Neuron (in vitro differentiated cells): ENCODE results near the gene DUOXA2.
"Not testable (repeated sequence)": the region's sequence is repeated elsewhere in the genome, so short reads cannot be mapped to it uniquely, and the experiment has no call there.

Source experiments
- H2AFZ ChIP-seq: one replicate; pipeline ENCODE4 v1.6.1; 2013; ENCODE audit warnings: low read depth, mild to moderate bottlenecking, inconsistent platforms, low read length, moderate library complexity
- H3K27me3 ChIP-seq: one replicate; pipeline ENCODE4 v1.6.1; 2013; ENCODE audit warnings: low read length; ENCODE audit not compliant: insufficient read depth
- H3K36me3 ChIP-seq: one replicate; pipeline ENCODE4 v1.6.1; 2013; ENCODE audit warnings: low read length; ENCODE audit not compliant: insufficient read depth
- H3K4me1 ChIP-seq: one replicate; pipeline ENCODE4 v1.6.1; 2013; ENCODE audit warnings: low read length; ENCODE audit not compliant: insufficient read depth
- H3K4me3 ChIP-seq: 2 replicates; pipeline ENCODE4 v1.5.1; 2013; ENCODE audit warnings: mild to moderate bottlenecking, low read length, moderate library complexity
- H3K9me3 ChIP-seq: one replicate; pipeline ENCODE4 v1.6.1; 2013; ENCODE audit warnings: low read length

The DUOXA2 gene

DNA sequence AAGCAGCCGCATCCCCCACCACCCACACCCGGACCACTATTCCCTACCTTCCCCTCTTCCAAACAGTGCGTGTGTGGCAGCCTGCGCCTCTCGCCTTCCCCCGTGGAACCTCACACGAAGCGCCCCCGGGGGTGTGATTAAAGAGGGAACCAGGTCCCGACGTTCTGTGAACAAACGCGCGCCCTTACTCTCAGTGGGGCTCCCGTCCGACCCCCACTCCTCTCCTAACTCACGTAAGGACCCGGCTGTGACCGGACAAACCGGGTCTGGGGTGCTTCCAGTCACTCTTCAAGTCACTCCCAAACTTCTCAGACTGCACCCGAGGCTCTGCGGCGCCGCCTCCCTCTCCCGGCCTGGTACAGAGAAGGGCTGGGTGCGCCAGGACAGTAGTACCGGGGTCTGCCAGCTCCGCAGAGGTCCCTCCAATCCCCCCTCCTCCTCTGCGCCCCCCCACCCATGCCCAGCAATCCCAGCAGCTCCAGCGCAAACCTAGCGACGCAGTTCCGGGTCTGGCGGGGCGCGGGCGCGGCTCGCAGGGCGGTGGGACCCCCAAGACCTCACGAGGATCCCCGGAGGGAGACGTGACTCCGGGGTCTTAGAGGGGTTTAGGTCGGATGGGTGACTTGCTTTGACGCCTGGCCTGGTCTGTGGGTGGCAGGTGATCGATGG, 15.0 kb downstream of the DUOXA2 start:
- Histone ChIP-seq H3K36me3 (no peaks in the 10 kb centered on the region), H3K27me3 (peaks cover 85% of the 10 kb centered on the region), H3K4me3 (no peak overlapping the region), H3K4me1 (no peaks in the 10 kb centered on the region), H2AFZ (no peak overlapping the region), H3K9me3 (no peaks in the 10 kb centered on the region)

DNA sequence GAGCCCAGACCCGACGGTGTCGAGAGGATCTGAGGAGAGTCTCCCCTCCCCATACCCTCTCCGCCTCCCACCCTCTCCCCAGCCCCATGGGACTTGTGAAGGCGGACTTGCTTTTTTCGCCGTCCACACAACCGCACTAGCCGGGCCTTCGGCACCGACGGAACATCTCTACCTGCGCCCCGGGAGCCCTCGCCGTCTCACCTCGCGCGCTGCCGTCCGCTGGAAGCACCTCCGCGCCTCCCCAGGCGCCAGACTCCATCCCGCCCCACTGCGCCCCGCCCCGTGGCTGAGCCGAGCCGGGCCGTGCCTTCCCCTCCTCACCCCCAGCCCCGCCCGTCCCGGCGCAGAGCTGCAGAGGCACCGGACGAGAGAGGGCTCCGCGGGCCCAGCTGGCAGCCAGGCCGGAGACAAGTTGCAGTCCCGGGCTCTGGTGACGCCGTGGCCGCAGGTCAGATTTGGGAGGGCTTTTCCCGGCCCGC, 15.6 kb downstream of the DUOXA2 start, which contains the start of the genes DUOX1 and DUOXA1:
Gene DUOX1, plus strand, starts transcription at position 344 of the 479 bp plus-strand sequence. CDS start 1,973 bp downstream, outside the sequence.
Gene DUOXA1, minus strand, starts transcription at position 229 of the 479 bp plus-strand sequence. CDS start 6,865 bp downstream, outside the sequence.
- Histone ChIP-seq H2AFZ (no peak within 1 kb of the TSS), H3K27me3 (peaks cover 88% of the 10 kb centered on the region), H3K36me3 (no peaks in the 10 kb centered on the region), H3K4me1 (no peaks in the 10 kb centered on the region), H3K4me3 (no peak within 1 kb of the TSS), H3K9me3 (no peaks in the 10 kb centered on the region)

DNA sequence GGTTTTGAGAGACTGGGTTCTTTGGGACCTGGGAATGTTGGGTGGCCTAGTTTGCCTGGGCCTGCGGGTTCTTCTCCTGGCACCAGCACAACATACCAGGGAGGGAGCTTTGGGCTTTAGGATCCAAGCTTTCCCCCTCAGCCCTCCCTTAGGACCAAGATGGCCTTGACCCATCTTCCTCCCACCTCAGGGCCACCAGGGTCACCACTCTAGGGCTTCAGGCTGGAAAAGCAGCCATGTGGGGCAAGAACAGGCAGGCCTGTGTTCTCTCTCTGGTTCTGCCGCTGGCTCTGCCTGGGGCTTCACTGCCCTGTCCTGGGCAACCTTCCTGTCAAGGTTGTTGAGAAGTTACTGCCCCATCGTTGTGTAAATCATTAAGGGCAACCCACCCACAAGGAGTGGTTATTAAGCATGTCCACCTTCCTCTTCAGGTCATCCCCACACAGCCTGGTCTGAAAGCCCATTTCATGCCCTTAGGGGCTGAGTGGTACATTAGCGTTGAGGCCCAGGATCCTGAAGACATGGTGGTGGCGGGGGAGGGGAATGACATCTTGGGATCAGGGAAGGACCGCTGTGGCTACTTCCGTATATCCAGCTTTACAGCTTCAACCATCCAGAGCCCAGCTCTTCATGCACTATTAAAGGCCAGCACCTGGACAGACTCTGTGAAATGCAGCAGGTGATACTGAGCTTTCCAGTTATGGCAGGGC, 16.3 kb downstream of the DUOXA2 start:
- no peak overlapping the region for H3K4me3 ChIP-seq
- H2AFZ ChIP-seq = no peak overlapping the region
- no peaks in the 10 kb centered on the region for H3K4me1 ChIP-seq
- H3K9me3 ChIP-seq = no peaks in the 10 kb centered on the region
- H3K36me3 ChIP-seq = no peaks in the 10 kb centered on the region
- peaks cover 88% of the 10 kb centered on the region for H3K27me3 ChIP-seq

DNA sequence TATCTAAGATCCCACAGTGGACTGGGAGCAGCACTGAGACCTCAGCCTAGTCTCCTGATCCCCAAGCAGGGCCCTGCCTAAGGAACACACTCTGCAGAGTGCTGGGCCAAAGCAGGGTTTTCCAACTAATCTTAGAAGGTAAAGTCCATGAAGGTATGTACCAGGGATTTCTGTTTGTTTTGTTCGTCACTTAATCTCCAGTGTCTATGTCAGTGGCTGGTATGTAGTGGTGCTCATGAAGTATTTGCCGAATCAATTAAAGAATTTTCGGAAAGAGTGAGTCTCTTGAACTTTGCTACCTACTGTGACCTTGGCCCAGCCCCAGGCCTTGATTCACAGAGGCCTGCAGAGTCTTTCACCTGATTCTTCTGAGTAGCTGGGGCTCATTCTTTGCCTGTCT, 17.4 kb downstream of the DUOXA2 start:
- no peaks in the 10 kb centered on the region for H3K4me1 ChIP-seq
- peaks cover 88% of the 10 kb centered on the region for H3K27me3 ChIP-seq
- no peaks in the 10 kb centered on the region for H3K9me3 ChIP-seq
- H2AFZ ChIP-seq = no peak overlapping the region
- no peaks in the 10 kb centered on the region for H3K36me3 ChIP-seq
- no peak overlapping the region for H3K4me3 ChIP-seq

DNA sequence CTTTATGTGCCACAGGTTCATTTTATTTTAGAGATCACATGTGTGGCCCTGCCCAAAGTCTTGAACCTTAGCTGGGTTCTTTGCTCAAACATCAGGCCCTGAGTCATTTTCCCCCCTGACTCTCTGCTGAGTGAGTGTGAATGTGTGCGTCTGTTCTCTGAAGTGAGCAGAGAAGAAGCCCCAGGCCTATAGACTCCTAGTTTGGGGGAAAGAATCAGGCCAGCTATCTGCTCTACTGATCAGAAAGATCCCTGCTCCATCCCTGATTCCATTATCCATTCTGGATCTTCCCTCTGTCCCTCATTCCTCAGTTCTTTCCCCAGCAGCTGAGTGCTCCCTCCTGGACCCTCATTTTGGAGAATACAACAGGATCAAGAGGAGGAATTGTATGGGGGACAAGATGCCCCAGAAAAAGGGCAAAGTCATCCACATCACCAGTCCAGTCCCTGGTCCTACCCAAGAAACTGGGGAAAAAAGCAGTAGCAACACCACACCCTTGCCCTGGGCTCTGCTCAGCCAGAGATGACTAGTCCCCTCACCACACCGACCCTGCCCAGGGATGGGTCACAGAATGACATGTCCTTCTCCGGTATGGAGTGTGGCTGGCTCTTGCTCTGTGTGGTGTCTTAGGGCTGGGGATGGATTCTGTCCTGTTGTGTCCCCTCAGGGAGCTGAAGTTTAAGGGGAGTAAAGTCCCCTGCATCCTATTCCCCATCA, 18.9 kb downstream of the DUOXA2 start:
- no peak overlapping the region for H3K4me3 ChIP-seq
- no peaks in the 10 kb centered on the region for H3K36me3 ChIP-seq
- H3K27me3 ChIP-seq = peaks cover 89% of the 10 kb centered on the region
- no peaks in the 10 kb centered on the region for H3K4me1 ChIP-seq
- no peak overlapping the region for H2AFZ ChIP-seq
- no peaks in the 10 kb centered on the region for H3K9me3 ChIP-seq

DNA sequence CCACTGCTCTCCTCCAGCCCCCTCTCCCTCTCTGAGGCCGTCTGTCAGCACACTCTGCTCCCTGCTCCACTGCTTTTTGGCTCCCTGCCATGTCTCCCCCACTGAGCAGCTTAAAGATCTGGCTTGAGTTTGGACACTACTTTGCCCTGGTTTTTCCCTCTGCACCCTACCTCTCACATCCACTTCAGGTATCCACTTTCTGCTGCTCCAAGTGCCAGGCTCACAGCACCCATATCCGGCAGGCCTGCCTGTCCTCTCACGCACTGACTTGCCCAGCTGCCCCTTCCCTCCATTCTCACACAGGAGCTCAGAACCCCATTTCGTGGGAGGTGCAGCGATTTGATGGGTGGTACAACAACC, 19.4 kb downstream of the DUOXA2 start:
- Histone ChIP-seq H2AFZ (no peak overlapping the region), H3K27me3 (peaks cover 87% of the 10 kb centered on the region), H3K9me3 (no peaks in the 10 kb centered on the region), H3K4me3 (no peak overlapping the region), H3K4me1 (no peaks in the 10 kb centered on the region), H3K36me3 (no peaks in the 10 kb centered on the region)

DNA sequence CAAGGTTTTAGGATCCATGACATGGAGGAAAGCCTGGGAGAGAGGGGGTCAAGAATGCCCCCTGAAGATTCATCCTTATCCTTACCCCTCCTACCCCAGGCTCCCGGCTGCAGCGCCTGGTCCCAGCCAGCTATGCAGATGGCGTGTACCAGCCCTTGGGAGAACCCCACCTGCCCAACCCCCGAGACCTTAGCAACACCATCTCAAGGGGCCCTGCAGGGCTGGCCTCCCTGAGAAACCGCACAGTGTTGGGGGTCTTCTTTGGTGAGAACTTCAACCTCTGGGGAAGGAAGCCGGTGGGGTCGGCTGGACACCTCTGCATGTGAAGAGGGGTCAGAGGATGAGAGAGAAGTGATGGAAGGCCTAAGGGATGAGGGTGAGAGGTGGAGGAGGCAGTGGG, 19.9 kb downstream of the DUOXA2 start:
- Histone ChIP-seq H2AFZ (no peak overlapping the region), H3K27me3 (peaks cover 82% of the 10 kb centered on the region), H3K4me3 (no peak overlapping the region), H3K4me1 (no peaks in the 10 kb centered on the region), H3K9me3 (no peaks in the 10 kb centered on the region), H3K36me3 (no peaks in the 10 kb centered on the region)

DNA sequence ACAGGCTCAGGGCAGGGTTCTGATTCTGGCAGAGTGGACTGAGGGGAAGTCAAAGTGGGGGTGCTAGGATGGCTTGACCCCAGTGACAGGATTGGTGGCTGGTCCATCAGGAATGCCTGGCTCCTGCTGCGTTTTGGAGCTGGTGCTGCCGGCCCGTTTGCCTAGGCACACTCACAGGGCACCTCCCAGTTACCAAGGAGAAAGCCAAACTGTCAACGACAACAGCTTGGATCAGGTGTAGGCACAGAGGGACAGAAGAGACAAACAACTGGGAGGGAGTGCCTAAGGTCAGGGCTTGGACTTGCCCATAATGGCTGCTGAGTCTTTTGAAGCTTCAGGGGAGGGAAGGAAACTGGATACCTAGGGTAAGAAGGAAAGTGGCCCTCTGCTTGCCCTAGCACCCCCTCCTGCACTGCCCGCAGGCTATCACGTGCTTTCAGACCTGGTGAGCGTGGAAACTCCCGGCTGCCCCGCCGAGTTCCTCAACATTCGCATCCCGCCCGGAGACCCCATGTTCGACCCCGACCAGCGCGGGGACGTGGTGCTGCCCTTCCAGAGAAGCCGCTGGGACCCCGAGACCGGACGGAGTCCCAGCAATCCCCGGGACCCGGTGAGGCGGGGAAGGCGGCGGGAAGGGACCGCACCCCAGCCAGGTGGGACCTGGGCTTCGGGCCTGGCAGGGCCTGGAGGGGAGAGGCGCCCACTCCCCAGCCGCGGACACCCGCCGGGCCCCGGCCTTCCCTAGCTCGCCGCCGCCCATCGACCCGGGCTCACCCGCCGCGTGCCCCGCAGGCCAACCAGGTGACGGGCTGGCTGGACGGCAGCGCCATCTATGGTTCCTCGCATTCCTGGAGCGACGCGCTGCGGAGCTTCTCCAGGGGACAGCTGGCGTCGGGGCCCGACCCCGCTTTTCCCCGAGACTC, 20.8 kb downstream of the DUOXA2 start:
- Histone ChIP-seq H3K27me3 (peaks cover 77% of the 10 kb centered on the region), H2AFZ (no peak overlapping the region), H3K9me3 (no peaks in the 10 kb centered on the region), H3K36me3 (no peaks in the 10 kb centered on the region), H3K4me1 (no peaks in the 10 kb centered on the region), H3K4me3 (no peak overlapping the region)

DNA sequence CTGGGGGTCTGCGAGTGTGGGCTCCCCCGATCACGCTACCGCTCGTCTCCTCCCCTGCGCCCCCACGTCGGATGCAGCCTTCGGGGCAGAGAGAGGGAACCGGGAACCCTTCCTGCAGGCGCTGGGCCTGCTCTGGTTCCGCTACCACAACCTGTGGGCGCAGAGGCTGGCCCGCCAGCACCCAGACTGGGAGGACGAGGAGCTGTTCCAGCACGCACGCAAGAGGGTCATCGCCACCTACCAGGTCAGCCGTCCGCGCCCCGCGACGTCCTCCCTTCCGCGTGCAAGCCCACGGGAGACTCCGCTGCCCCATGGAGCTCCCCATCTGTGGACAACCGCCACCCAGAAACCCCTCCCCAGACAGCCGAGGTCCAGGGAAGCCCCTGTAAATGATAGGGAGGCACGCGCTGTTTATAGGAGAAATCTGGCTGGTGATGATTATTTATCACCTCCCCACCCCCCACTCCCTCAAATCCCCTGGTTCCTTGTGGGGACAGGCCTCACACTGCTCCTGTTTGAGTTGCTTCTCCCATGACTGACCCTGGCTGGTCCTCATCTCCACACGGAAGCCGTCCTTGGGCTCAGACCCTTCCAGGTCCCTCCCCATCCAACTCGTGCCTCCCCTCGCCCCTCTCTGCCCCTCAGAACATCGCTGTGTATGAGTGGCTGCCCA, 21.7 kb downstream of the DUOXA2 start:
- H3K36me3 ChIP-seq, H2AFZ ChIP-seq, H3K4me3 ChIP-seq, H3K4me1 ChIP-seq, H3K9me3 ChIP-seq: not testable (repeated sequence)
- H3K27me3 ChIP-seq = peaks cover 74% of the 10 kb centered on the region

DNA sequence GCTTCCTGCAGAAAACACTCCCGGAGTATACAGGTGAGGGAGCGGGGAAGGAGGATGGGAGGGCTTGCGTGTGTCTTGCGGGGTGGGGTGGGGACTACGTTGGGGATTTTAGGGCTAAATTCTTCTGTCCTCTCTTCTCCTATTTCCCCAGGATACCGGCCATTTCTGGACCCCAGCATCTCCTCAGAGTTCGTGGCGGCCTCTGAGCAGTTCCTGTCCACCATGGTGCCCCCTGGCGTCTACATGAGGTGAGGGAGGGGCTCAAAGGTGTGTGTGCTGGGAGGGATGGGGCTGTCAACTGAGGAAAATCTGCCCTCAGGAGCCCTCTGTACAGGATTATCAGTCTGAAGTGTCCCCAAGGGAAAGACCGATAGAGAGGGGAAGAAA, 22.2 kb downstream of the DUOXA2 start:
- H3K9me3 ChIP-seq = no peaks in the 10 kb centered on the region
- no peak overlapping the region for H2AFZ ChIP-seq
- H3K27me3 ChIP-seq = peaks cover 73% of the 10 kb centered on the region
- no peaks in the 10 kb centered on the region for H3K4me1 ChIP-seq
- no peak overlapping the region for H3K4me3 ChIP-seq
- no peaks in the 10 kb centered on the region for H3K36me3 ChIP-seq

DNA sequence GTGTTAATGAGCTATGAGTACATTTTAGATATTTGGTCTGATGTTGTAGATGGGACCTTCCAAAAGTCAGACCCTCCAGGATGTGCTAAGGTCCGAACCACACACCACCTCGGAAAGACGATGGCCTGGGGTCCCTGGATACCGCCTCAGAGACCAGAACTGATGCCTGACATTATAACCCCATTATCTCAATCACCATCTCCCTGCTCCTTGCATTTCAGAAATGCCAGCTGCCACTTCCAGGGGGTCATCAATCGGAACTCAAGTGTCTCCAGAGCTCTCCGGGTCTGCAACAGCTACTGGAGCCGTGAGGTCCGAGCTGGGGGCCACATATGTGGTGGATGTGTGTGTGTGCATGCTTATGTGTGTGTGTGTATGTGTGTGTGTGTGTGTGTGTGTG, 23.6 kb downstream of the DUOXA2 start:
- no peaks in the 10 kb centered on the region for H3K9me3 ChIP-seq
- H3K36me3 ChIP-seq = no peaks in the 10 kb centered on the region
- H3K4me3 ChIP-seq = no peak overlapping the region
- peaks cover 64% of the 10 kb centered on the region for H3K27me3 ChIP-seq
- H2AFZ ChIP-seq = no peak overlapping the region
- no peaks in the 10 kb centered on the region for H3K4me1 ChIP-seq
